Keratinocyte (primary cell): ENCODE measurements around the gene BICD2. TPM values are rescaled to one million over a fixed set of nuclear protein-coding genes. Genes with fewer than 3 reads are reported as not detected.
A peak's percentile ranks its signal among the peaks of the same experiment; 100 is the strongest.

ENCODE experiments used
- DNase-seq: peaks from one replicate; pipeline ENCODE4 v3.0.0-alpha.2; 2011; ENCODE audit warnings: low read depth, missing footprints, low spot score
- FAIRE-seq: peaks from 2 replicates; lab custom pipeline; 2011; peaks lifted over from hg19 to GRCh38; lab: Jason Lieb, UNC
- H2AFZ ChIP-seq: 2 replicates; pipeline ENCODE4 v1.6.0; 2012; ENCODE audit warnings: low read length, control low read depth, inconsistent platforms; ENCODE audit not compliant: control insufficient read depth
- H3K27ac ChIP-seq: 2 replicates; pipeline ENCODE4 v1.5.1; 2011; ENCODE audit warnings: low read length; ENCODE audit not compliant: control insufficient read depth, insufficient read depth
- H3K27me3 ChIP-seq: 3 replicates; pipeline ENCODE4 v1.6.0; 2011; ENCODE audit warnings: low read length; ENCODE audit not compliant: control insufficient read depth, insufficient read depth; ENCODE audit errors: extremely low read depth
- H3K36me3 ChIP-seq, 2 experiments: 2 replicates in 1 of 2; 3 replicates in 1 of 2; pipeline ENCODE4 v1.5.1; 2011; ENCODE audit warnings: low read length in 2 of 2, mild to moderate bottlenecking in 1 of 2; ENCODE audit not compliant: control insufficient read depth in 2 of 2, insufficient read depth in 2 of 2; ENCODE audit errors: extremely low read depth in 1 of 2
- H3K4me1 ChIP-seq: 3 replicates; pipeline ENCODE4 v1.5.1; 2011; ENCODE audit warnings: low read length; ENCODE audit not compliant: control insufficient read depth, insufficient read depth; ENCODE audit errors: extremely low read depth
- H3K4me2 ChIP-seq: 3 replicates; pipeline ENCODE4 v1.6.0; 2011; ENCODE audit warnings: low read depth, low read length; ENCODE audit not compliant: control insufficient read depth, insufficient read depth; ENCODE audit errors: extremely low read depth
- H3K4me3 ChIP-seq, 3 experiments: fragments of 200-600 bp in 1 of 3; sonication (generic) in 1 of 3; 2 replicates in 2 of 3; 3 replicates in 1 of 3; pipeline ENCODE4 v1.5.1; 2011 to 2016; ENCODE audit warnings: low read length in 3 of 3, mild to moderate bottlenecking in 3 of 3, control low read depth in 2 of 3, inconsistent platforms in 1 of 3, low read depth in 1 of 3, mixed read lengths in 1 of 3, mixed run types in 1 of 3, moderate library complexity in 1 of 3; ENCODE audit not compliant: control insufficient read depth in 2 of 3, insufficient read depth in 2 of 3; ENCODE audit errors: extremely low read depth in 1 of 3
- H3K79me2 ChIP-seq: 2 replicates; pipeline ENCODE4 v1.6.0; 2012; ENCODE audit warnings: low read length; ENCODE audit not compliant: control insufficient read depth, insufficient read depth
- H3K9ac ChIP-seq: 3 replicates; pipeline ENCODE4 v1.6.0; 2011; ENCODE audit warnings: low read length; ENCODE audit not compliant: control insufficient read depth, insufficient read depth; ENCODE audit errors: extremely low read depth
- H3K9me1 ChIP-seq: 3 replicates; pipeline ENCODE4 v1.6.0; 2011; ENCODE audit warnings: low read length; ENCODE audit not compliant: control insufficient read depth, insufficient read depth; ENCODE audit errors: extremely low read depth
- H3K9me3 ChIP-seq: 2 replicates; pipeline ENCODE4 v1.5.1; 2012; ENCODE audit warnings: low read depth, low read length; ENCODE audit not compliant: control insufficient read depth
- H4K20me1 ChIP-seq: 3 replicates; pipeline ENCODE4 v1.6.0; 2011; ENCODE audit warnings: low read length; ENCODE audit not compliant: control insufficient read depth, insufficient read depth; ENCODE audit errors: extremely low read depth
- CTCF ChIP-seq, 3 experiments: IDR thresholded peaks in 1 of 3; conservative IDR thresholded peaks in 1 of 3; optimal IDR thresholded peaks in 1 of 3; 2 replicates in 2 of 3; 3 replicates in 1 of 3; pipeline versions ENCODE3 to v1.5.1; 2011; ENCODE audit warnings: low read length in 3 of 3, mild to moderate bottlenecking in 3 of 3, moderate library complexity in 2 of 3, control low read depth in 1 of 3, inconsistent platforms in 1 of 3; ENCODE audit not compliant: insufficient read depth in 2 of 3; ENCODE audit errors: extremely low read depth in 1 of 3
- EZH2 ChIP-seq: IDR thresholded peaks from one replicate; pipeline ENCODE4 v1.6.1; 2012; ENCODE audit warnings: inconsistent platforms, mild to moderate bottlenecking, low read length, moderate library complexity
- dilution Hi-C: fragments of 300-500 bp; cut with MboI; formaldehyde crosslinking; loops from one replicate; pipeline ENCODE4 v1.7.0; 2020; ENCODE audit warnings: low sequenced_read_pairs; ENCODE audit not compliant: extremely low pct_ligation_motif_present
- polyA plus RNA-seq, 5 experiments: library from polyadenylated mRNA; depleted of rRNA in 3 of 5; stranded (reverse) in 3 of 5; stranded (forward) in 1 of 5; unstranded in 1 of 5; fragments of >200 nt; gene quantifications; 1 replicate in 1 of 5; 2 replicates in 3 of 5; 3 replicates in 1 of 5; pipeline versions ENCODE4 v1.2.1 to v1.2.3, GENCODE V29; 2011 to 2012; ENCODE audit warnings: missing spikeins in 2 of 5, low read depth in 1 of 5, low replicate concordance in 1 of 5

Gene BICD2
- polyA plus RNA-seq, 1 donor (not counting 4 experiments of a cell fraction or from before 2014, with no cell fraction given) = 41.9 TPM

- Histone ChIP-seq H3K9me1 (no peaks in the 10 kb centered on the region), H3K36me3 (peaks cover 0 to 4% of the 10 kb centered on the region in 2 experiments), H3K27ac (peak overlapping the region; percentile 54), H4K20me1 (no peaks in the 10 kb centered on the region), H3K4me3 (no peak overlapping the region), H3K4me1 (peaks cover 42% of the 10 kb centered on the region), H3K4me2 (no peak overlapping the region), H3K79me2 (peaks cover 4% of the 10 kb centered on the region), H2AFZ (no peak overlapping the region), H3K9ac (no peak overlapping the region), H3K9me3 (no peaks in the 10 kb centered on the region), H3K27me3 (no peaks in the 10 kb centered on the region)
- no peak for TF ChIP-seq EZH2
- TF ChIP-seq CTCF (optimal IDR thresholded peaks at IDR 0.05 in 1 of 3, IDR thresholded peaks at IDR 0.05 in 1 of 3, conservative IDR thresholded peaks at IDR 0.05 in 1 of 3; ENCODE audit: extremely low read depth in 1 of 3, insufficient read depth in 2 of 3, low read length in 3 of 3) = no peak
- dilution Hi-C loops = no loop called here
- FAIRE-seq = no peak
- no peak for DNase-seq
These were observed 60.1 kb downstream of the BICD2 start for GRCh38 chr9:92704528-92704927.

- Histone ChIP-seq H4K20me1 (no peaks in the 10 kb centered on the region), H3K9me1 (no peaks in the 10 kb centered on the region), H3K9me3 (peaks cover 2% of the 10 kb centered on the region), H3K4me2 (no peak overlapping the region), H3K79me2 (no peaks in the 10 kb centered on the region), H3K27me3 (no peaks in the 10 kb centered on the region), H2AFZ (no peak overlapping the region), H3K9ac (no peak overlapping the region), H3K36me3 (no peaks in the 10 kb centered on the region), H3K4me1 (no peaks in the 10 kb centered on the region), H3K27ac (no peak overlapping the region), H3K4me3 (no peak overlapping the region)
- no peak for FAIRE-seq
- no peak for DNase-seq
- dilution Hi-C loops = no loop called here
- TF ChIP-seq CTCF (optimal IDR thresholded peaks at IDR 0.05 in 1 of 3, IDR thresholded peaks at IDR 0.05 in 1 of 3, conservative IDR thresholded peaks at IDR 0.05 in 1 of 3; ENCODE audit: extremely low read depth in 1 of 3, insufficient read depth in 2 of 3, low read length in 3 of 3) (no peak), EZH2 (no peak)
These were observed 68.0 kb downstream of the BICD2 start for GRCh38 chr9:92696619-92697018.
